ENCODE measurements around the gene CLEC4D.
A peak's percentile ranks its signal among the peaks of the same experiment; 100 is the strongest.
"Not testable (repeated sequence)": the region's sequence is repeated elsewhere in the genome, so short reads cannot be mapped to it uniquely, and the experiment has no call there.

The CLEC4D gene

GRCh38 chr12:8537820-8538219, 24.5 kb downstream of the CLEC4D start:
- DNase-seq (ENCODE audit: low read depth) = not testable (repeated sequence)

DNA sequence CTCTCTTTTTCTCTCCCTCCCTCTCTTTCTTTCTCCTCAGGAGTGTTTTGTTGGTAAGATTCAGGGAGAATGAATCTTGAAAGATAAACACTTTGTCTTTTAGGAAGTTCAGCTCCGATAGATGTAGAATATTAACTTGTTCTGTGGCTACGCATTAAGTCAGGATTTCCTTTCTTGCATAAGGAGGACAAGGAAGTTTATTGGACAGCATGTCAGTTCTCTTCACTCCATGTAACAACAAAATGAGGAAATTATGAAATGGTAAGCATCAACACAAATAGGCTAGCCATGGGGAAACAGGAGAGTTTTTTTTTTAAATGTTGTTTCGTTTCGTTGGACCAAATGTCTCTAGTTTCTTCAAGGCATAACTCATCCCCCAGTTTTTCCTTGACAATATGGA, 27.5 kb downstream of the CLEC4D start, which contains the start of gene CLEC4E:
Gene CLEC4E (minus strand): TSS at position 75 of the 400 bp plus-strand sequence. CDS start 108 bp downstream, outside the sequence.
- DNase-seq (ENCODE audit: low read depth) = not testable (repeated sequence)

DNA sequence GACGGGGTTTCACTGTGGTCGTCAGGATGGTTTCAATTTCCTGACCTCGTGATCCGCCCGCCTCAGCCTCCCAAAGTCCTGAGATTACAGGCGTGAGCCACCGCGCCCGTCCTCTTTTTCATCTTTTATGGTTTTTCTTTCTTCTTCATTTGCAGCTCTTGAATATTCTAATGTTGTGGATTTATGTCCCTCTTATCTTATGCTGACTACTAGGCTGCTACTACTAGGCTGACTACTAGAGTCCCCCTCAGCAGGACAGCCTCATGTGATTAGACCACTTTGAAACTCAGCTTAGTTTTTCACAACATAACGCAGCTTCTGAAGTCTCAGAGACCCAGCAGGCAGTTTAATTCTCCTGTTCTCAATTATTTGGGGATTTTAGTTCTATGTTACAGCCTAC, 28.3 kb downstream of the CLEC4D start:
- DNase-seq (ENCODE audit: low read depth) = no peak

DNA sequence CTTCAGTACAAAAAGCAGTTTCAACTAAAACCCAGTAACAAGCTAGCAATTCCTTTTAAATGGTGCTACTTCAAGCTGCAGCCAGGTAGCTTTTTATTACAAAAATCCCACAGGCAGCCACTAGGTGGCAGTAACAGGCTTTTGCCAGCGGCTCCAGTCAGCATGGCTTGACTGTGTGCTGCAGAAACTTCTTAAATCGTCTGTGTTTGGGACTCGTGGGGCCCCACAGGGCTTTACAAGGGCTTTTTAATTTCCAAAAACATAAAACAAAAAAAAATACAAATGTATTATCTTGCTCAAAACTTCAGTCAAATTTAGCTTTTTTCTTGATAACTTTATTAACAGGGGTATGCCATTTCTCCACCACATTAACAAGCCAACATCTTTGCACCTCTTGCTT, 31.0 kb downstream of the CLEC4D start:
- peak; percentile 45 for DNase-seq (ENCODE audit: low read depth)

GRCh38 chr12:8546591-8546990, 33.3 kb downstream of the CLEC4D start:
- DNase-seq (ENCODE audit: low read depth) = no peak

- no peak for DNase-seq (ENCODE audit: low read depth)
Measured at GRCh38 chr12:8547645-8548044, 34.3 kb downstream of the CLEC4D start.

GRCh38 chr12:8548192-8548591, 34.9 kb downstream of the CLEC4D start:
- DNase-seq (ENCODE audit: low read depth) = no peak

GRCh38 chr12:8549381-8549780, 36.1 kb downstream of the CLEC4D start:
- no peak for DNase-seq (ENCODE audit: low read depth)

GRCh38 chr12:8553088-8553627, 39.9 kb downstream of the CLEC4D start:
- DNase-seq (ENCODE audit: low read depth) = no peak

GRCh38 chr12:8554451-8555195, 41.3 kb downstream of the CLEC4D start:
- no peak for DNase-seq (ENCODE audit: low read depth)

GRCh38 chr12:8556531-8557097, 43.3 kb downstream of the CLEC4D start:
- DNase-seq (ENCODE audit: low read depth) = no peak

DNA sequence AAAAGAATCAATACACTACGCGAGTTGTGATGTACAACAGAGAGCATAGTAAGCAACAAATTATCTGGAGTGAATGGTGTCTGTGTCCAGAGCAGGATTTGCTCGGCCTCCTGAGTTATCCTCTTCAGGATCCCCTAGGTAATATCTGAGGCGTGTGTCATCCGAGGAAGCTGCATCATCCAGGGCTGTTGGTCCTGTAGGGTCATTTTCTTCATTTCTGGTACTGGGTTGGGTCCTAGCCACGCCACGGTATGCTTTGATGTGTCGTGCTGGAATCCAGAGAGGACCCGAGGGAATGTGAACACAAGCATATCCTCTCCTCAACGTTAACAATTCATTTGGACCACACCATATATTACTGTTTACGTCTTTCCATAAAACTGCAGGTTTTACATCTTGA, 46.4 kb downstream of the CLEC4D start:
- DNase-seq (ENCODE audit: low read depth) = no peak

DNA sequence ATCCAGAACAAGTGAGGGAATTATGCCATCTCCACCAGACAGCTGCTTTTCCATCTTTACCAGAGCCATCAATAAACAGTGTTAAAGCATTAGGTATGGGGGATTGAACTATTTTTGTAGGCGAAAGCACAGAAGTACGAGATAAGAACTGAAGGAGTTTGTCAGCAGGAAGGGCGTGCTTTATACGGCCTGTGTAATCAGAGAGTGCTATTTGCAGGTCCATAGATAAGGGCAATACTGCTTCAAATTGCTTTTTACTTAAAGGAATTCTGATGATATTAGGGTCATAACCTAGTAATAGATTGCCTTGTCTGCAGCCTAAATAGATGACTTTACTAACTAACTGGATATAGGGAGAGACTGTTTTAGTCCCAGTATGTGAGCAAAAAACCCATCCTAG, 47.7 kb downstream of the CLEC4D start:
- DNase-seq (ENCODE audit: low read depth) = no peak

DNA sequence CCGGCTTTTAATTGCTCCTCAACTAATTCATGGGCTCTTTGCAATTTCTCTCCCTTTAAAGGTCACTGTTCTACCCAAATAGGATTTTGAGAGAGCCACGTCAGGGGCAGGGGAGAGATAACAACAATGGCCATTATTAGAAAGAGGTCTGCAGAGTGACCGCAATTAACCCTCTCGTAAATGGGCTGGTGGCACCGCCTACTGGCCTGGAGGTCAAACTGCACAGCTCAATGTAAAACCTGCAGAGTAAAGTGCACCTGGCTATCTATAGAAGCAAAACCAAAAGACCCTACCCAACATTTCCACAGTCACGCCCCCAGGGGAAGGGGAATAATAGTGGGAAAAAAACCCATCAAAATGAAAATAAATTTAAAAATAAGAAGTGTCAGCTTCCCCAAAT, 49.0 kb downstream of the CLEC4D start:
- DNase-seq (ENCODE audit: low read depth) = no peak

- no peak for DNase-seq (ENCODE audit: low read depth)
Measured at GRCh38 chr12:8563356-8563755, 50.1 kb downstream of the CLEC4D start.

DNA sequence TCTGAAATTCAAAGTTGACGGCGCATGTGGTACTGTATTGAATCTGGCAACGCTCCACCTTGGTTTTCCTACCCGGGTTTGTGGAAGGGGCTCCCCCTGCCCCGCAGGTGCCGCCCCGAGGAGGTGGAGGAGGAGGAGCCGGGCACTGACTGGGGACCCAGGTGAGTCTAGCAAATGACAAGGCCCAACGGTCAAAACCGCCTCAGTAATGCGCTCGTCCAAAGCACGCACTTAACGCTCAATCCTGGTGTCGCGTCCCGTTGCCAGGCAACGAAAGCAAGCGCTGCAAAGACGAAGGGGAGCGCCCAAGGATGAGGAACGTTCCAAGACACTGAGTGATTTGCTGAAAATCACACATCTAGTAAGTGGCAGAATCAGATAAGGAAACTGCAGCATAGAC, 51.4 kb downstream of the CLEC4D start:
- DNase-seq (ENCODE audit: low read depth) = no peak

DNA sequence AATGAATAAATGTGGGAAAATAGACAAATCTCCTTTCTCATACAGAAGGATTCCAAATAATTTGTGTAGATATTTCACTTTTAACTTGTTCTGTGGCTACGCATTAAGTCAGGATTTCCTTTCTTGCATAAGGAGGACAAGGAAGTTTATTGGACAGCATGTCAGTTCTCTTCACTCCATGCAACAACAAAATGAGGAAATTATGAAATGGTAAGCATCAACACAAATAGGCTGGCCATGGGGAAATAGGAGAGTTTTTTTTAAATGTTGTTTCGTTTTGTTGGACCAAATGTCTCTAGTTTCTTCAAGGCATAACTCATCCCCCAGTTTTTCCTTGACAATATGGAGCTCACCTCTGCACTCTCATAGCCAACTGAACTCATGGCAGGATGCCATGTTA, 52.7 kb downstream of the CLEC4D start:
- DNase-seq (ENCODE audit: low read depth) = not testable (repeated sequence)

GRCh38 chr12:8566525-8566924, 53.2 kb downstream of the CLEC4D start:
- no peak for DNase-seq (ENCODE audit: low read depth)
